H1 (cell line): Measurements from ENCODE around the gene SUB1. TPM values are rescaled to one million over a fixed set of nuclear protein-coding genes. Genes with fewer than 3 reads are reported as not detected.

Source experiments
- CTCF ChIA-PET: fragments of 300-600 bp; sonication (Branson Sonifier 250); formaldehyde crosslinking; loops from one replicate; lab custom pipeline; 2021; ENCODE audit not compliant: partially characterized antibody; lab: Charles Lee
- POLR2A ChIA-PET: fragments of 300-600 bp; sonication (Branson Sonifier 250); formaldehyde crosslinking; loops from one replicate; lab custom pipeline; 2021; ENCODE audit warnings: inconsistent platforms; ENCODE audit not compliant: partially characterized antibody; lab: Charles Lee
- DNase-seq, 2 experiments: peaks; one replicate each; pipeline versions ENCODE4 v3.0.0 to v3.0.0-alpha.2; 2010 to 2022; ENCODE audit warnings: low spot score in 2 of 2, low read depth in 1 of 2, mixed read lengths in 1 of 2
- FAIRE-seq: peaks from 2 replicates; lab custom pipeline; 2011; peaks lifted over from hg19 to GRCh38; lab: Jason Lieb, UNC
- H2AFZ ChIP-seq: 2 replicates; pipeline ENCODE4 v1.8.1; 2012; ENCODE audit warnings: low read length, inconsistent platforms
- H2AK5ac ChIP-seq: 2 replicates; pipeline ENCODE4 v1.6.1; 2013; ENCODE audit warnings: low read depth, low read length
- H2BK120ac ChIP-seq: replicated peaks from 2 replicates; pipeline ENCODE3; 2013; ENCODE audit warnings: low read depth, low read length, inconsistent platforms
- H2BK12ac ChIP-seq: 2 replicates; pipeline ENCODE4 v1.6.1; 2013; ENCODE audit warnings: low read depth, low read length
- H2BK15ac ChIP-seq: 2 replicates; pipeline ENCODE4 v1.6.1; 2013; ENCODE audit warnings: low read length
- H2BK20ac ChIP-seq: 2 replicates; pipeline ENCODE4 v1.6.1; 2013; ENCODE audit warnings: low read length
- H2BK5ac ChIP-seq: 2 replicates; pipeline ENCODE4 v1.6.1; 2013; ENCODE audit warnings: low read depth, low read length
- H3K14ac ChIP-seq: 2 replicates; pipeline ENCODE4 v1.6.1; 2013; ENCODE audit warnings: inconsistent platforms; ENCODE audit not compliant: insufficient read length
- H3K18ac ChIP-seq: 2 replicates; pipeline ENCODE4 v1.6.1; 2013; ENCODE audit warnings: low read length; ENCODE audit errors: extremely low read depth
- H3K23ac ChIP-seq: 2 replicates; pipeline ENCODE4 v1.6.1; 2013; ENCODE audit warnings: inconsistent platforms; ENCODE audit not compliant: insufficient read length
- H3K23me2 ChIP-seq: 2 replicates; pipeline ENCODE4 v1.6.1; 2013; ENCODE audit warnings: low read depth, low read length
- H3K27ac ChIP-seq: 2 replicates; pipeline ENCODE4 v1.6.1; 2011; ENCODE audit warnings: low read depth, low read length, inconsistent platforms
- H3K27me3 ChIP-seq, 4 experiments: replicated peaks in 1 of 4; 1 replicate in 1 of 4; 2 replicates in 3 of 4; pipeline versions ENCODE4 v1.6.1 to v1.8.1; 2011 to 2013; ENCODE audit warnings: low read length in 3 of 4, mild to moderate bottlenecking in 3 of 4, inconsistent platforms in 2 of 4, mixed read lengths in 2 of 4, moderate library complexity in 1 of 4; ENCODE audit not compliant: control insufficient read depth in 3 of 4, insufficient read depth in 3 of 4; ENCODE audit errors: extremely low read depth in 1 of 4
- H3K36me3 ChIP-seq, 4 experiments: 2 replicates each; pipeline versions ENCODE4 v1.6.1 to v1.8.1; 2011 to 2013; ENCODE audit warnings: mild to moderate bottlenecking in 4 of 4, low read length in 3 of 4, moderate library complexity in 2 of 4, control low read depth in 1 of 4, inconsistent platforms in 1 of 4; ENCODE audit not compliant: insufficient read depth in 4 of 4, control insufficient read depth in 2 of 4
- H3K4ac ChIP-seq: replicated peaks from 2 replicates; pipeline ENCODE3; 2013; ENCODE audit warnings: low read length, low read depth, mixed read lengths, inconsistent platforms; ENCODE audit not compliant: insufficient read length
- H3K4me1 ChIP-seq, 4 experiments: replicated peaks in 1 of 4; 1 replicate in 1 of 4; 2 replicates in 3 of 4; pipeline versions ENCODE4 v1.6.1 to v1.8.1; 2011 to 2013; ENCODE audit warnings: low read length in 3 of 4, inconsistent platforms in 2 of 4, mixed read lengths in 1 of 4; ENCODE audit not compliant: insufficient read depth in 4 of 4, control insufficient read depth in 3 of 4
- H3K4me2 ChIP-seq, 2 experiments: 2 replicates each; pipeline versions ENCODE4 v1.6.1 to v1.8.1; 2011 to 2013; ENCODE audit warnings: low read depth in 2 of 2, low read length in 2 of 2, control low read depth in 1 of 2, inconsistent platforms in 1 of 2, mild to moderate bottlenecking in 1 of 2; ENCODE audit not compliant: insufficient read depth in 1 of 2
- H3K4me3 ChIP-seq, 4 experiments: fragments of 200-600, 300-600 bp in 1 of 4; sonication (generic), shearing (Covaris generic), sonication (Bioruptor Twin) in 1 of 4; 2 replicates each; pipeline versions ENCODE4 v1.5.1 to v1.8.1; 2011 to 2016; ENCODE audit warnings: low read length in 4 of 4, low read depth in 3 of 4, control low read depth in 2 of 4, inconsistent platforms in 2 of 4, mild to moderate bottlenecking in 2 of 4, mixed read lengths in 1 of 4, moderate library complexity in 1 of 4; ENCODE audit not compliant: insufficient read depth in 2 of 4; ENCODE audit errors: extremely low read depth in 1 of 4
- H3K56ac ChIP-seq: replicated peaks from 2 replicates; pipeline ENCODE3; 2013; ENCODE audit warnings: low read depth, mild to moderate bottlenecking, mixed read lengths, low read length, inconsistent platforms; ENCODE audit not compliant: insufficient read length
- H3K79me1 ChIP-seq: 2 replicates; pipeline ENCODE4 v1.6.1; 2013; ENCODE audit warnings: low read depth, low read length, control low read depth
- H3K79me2 ChIP-seq, 2 experiments: 2 replicates each; pipeline versions ENCODE4 v1.6.1 to v1.8.1; 2012 to 2013; ENCODE audit warnings: low read length in 2 of 2, mild to moderate bottlenecking in 2 of 2, inconsistent platforms in 1 of 2; ENCODE audit not compliant: insufficient read depth in 2 of 2, control insufficient read depth in 1 of 2
- H3K9ac ChIP-seq, 4 experiments: replicated peaks in 1 of 4; 1 replicate in 1 of 4; 2 replicates in 3 of 4; pipeline versions ENCODE4 v1.6.1 to v1.8.1; 2011 to 2013; ENCODE audit warnings: low read depth in 3 of 4, low read length in 3 of 4, control low read depth in 2 of 4, mild to moderate bottlenecking in 2 of 4, moderate library complexity in 2 of 4, inconsistent platforms in 1 of 4; ENCODE audit errors: extremely low read depth in 1 of 4
- H3K9me3 ChIP-seq, 2 experiments: 2 replicates each; pipeline versions ENCODE4 v1.6.1 to v1.8.1; 2012 to 2013; ENCODE audit warnings: mild to moderate bottlenecking in 2 of 2, moderate library complexity in 2 of 2, control low read depth in 1 of 2, inconsistent platforms in 1 of 2, low read depth in 1 of 2, low read length in 1 of 2, mixed read lengths in 1 of 2; ENCODE audit not compliant: insufficient read depth in 2 of 2
- H4K20me1 ChIP-seq, 2 experiments: replicated peaks in 1 of 2; 2 replicates each; pipeline versions ENCODE3 to v1.8.1; 2011 to 2013; ENCODE audit warnings: inconsistent platforms in 2 of 2, low read length in 2 of 2, mild to moderate bottlenecking in 1 of 2; ENCODE audit not compliant: insufficient read depth in 2 of 2, control insufficient read depth in 1 of 2
- H4K5ac ChIP-seq: 2 replicates; pipeline ENCODE4 v1.6.1; 2013; ENCODE audit warnings: low read length, low read depth, mixed read lengths, inconsistent platforms; ENCODE audit not compliant: insufficient read length
- H4K8ac ChIP-seq: 2 replicates; pipeline ENCODE4 v1.8.0; 2013; ENCODE audit warnings: mild to moderate bottlenecking, moderate library complexity, low read length, inconsistent platforms; ENCODE audit not compliant: insufficient read depth; ENCODE audit errors: extremely low read depth
- H4K91ac ChIP-seq: replicated peaks from 2 replicates; pipeline ENCODE3; 2013; ENCODE audit warnings: low read length, mixed read lengths, inconsistent platforms; ENCODE audit not compliant: insufficient read length
- BACH1 ChIP-seq: IDR thresholded peaks from 2 replicates; pipeline ENCODE4 v1.6.1; 2012; ENCODE audit warnings: low read length, improper control_type of control experiment
- CEBPB ChIP-seq: IDR thresholded peaks from 2 replicates; pipeline ENCODE4 v1.6.1; 2012; ENCODE audit warnings: low read depth, low read length
- CHD2 ChIP-seq: IDR thresholded peaks from 2 replicates; pipeline ENCODE4 v1.6.1; 2012; ENCODE audit warnings: low read length, improper control_type of control experiment
- CTBP2 ChIP-seq: IDR thresholded peaks from 2 replicates; pipeline ENCODE4 v1.7.0; 2011; ENCODE audit warnings: borderline replicate concordance, mild to moderate bottlenecking, moderate library complexity, mixed read lengths, low read length; ENCODE audit not compliant: insufficient read depth, insufficient read length
- HDAC6 ChIP-seq: IDR thresholded peaks from one replicate; pipeline ENCODE4 v1.7.1; 2012; ENCODE audit warnings: low read depth, mild to moderate bottlenecking, inconsistent platforms, low read length, moderate library complexity
- JUN ChIP-seq: IDR thresholded peaks from 2 replicates; pipeline ENCODE4 v1.6.1; 2011; ENCODE audit warnings: low read depth, mild to moderate bottlenecking, improper control_type of control experiment, low read length
- KDM5A ChIP-seq: fragments of 200-600 bp; IDR thresholded peaks from 2 replicates; pipeline ENCODE4 v1.7.1; 2012; ENCODE audit warnings: mild to moderate bottlenecking, low read length, inconsistent platforms, mixed read lengths
- NANOG ChIP-seq: IDR thresholded peaks from 2 replicates; pipeline ENCODE4 v1.6.1; 2011; ENCODE audit warnings: low read length, low read depth, mild to moderate bottlenecking, inconsistent platforms; ENCODE audit not compliant: insufficient read depth, poor library complexity, severe bottlenecking
- TEAD4 ChIP-seq: IDR thresholded peaks from 2 replicates; pipeline ENCODE4 v1.6.1; 2012; ENCODE audit warnings: low read depth, low read length, inconsistent platforms, mixed read lengths
- WGBS, 2 experiments: shearing (Covaris generic) in 1 of 2; methylation state at CpG; one replicate each; pipeline versions ENCODE4 v1.1.6 to v1.1.7; 2013 to 2015; ENCODE audit warnings: low lambda C conversion rate in 2 of 2, mixed read lengths in 2 of 2, inconsistent platforms in 1 of 2, low coverage in 1 of 2, missing lambda C conversion rate in 1 of 2; ENCODE audit not compliant: insufficient replicate concordance in 2 of 2, insufficient coverage in 1 of 2, insufficient read length in 1 of 2; ENCODE audit errors: extremely low coverage in 1 of 2, missing lambda C conversion rate in 1 of 2; 5-methylcytosine and 5-hydroxymethylcytosine counted together
- polyA plus RNA-seq, 7 experiments: library from polyadenylated mRNA; depleted of rRNA in 3 of 7; stranded (reverse) in 5 of 7; unstranded in 2 of 7; fragments of >200 nt in 5 of 7; fragments of 200-250 nt in 2 of 7; gene quantifications; 1 replicate in 5 of 7; 2 replicates in 1 of 7; 4 replicates in 1 of 7; pipeline versions ENCODE4 v1.2.1 to v1.2.3, GENCODE V29; 2011 to 2013; ENCODE audit warnings: missing spikeins in 2 of 7, mixed read lengths in 2 of 7
- total RNA-seq: library from RNA; stranded (reverse); fragmentation: NEBNext Ultra II Directional; extraction: Animal tissue kit (Norgen Biotek cat#: 25700); gene quantifications from 2 replicates; pipeline ENCODE4 v1.2.1, GENCODE V29; 2021
- TF ChIP-seq, protein P1 (sequence below), 3 experiments: IDR thresholded peaks; 1 replicate in 2 of 3; 2 replicates in 1 of 3; pipeline versions ENCODE4 v1.5.1 to v1.6.1; 2011; ENCODE audit warnings: low read length in 3 of 3, mild to moderate bottlenecking in 3 of 3, inconsistent platforms in 2 of 3, low read depth in 1 of 3, moderate library complexity in 1 of 3; ENCODE audit not compliant: insufficient read depth in 1 of 3; ENCODE audit errors: control extremely low read depth in 1 of 3

SUB1 gene
- total and polyA plus RNA-seq, 2 of the 8 experiments (the other 6 are each of a cell fraction or from before 2014, with no cell fraction given): 83.9 to 325 TPM

GRCh38 chr5:32566319-32567111, 18.8 kb upstream of the SUB1 start:
- 93% methylated on average over 3 of the region's 3 CpGs; no CpG with 5 or more reads in 1 of the 2 experiments for WGBS, 2 experiments
- H3K79me1 ChIP-seq: no peaks in the 10 kb centered on the region
- no peak overlapping the region for H2BK15ac ChIP-seq
- no peaks in the 10 kb centered on the region for H3K36me3 ChIP-seq
- no peak overlapping the region for H3K4me2 ChIP-seq
- H2AFZ ChIP-seq: no peak overlapping the region
- ChIA-PET POLR2A (no interaction called here), CTCF (interaction anchor here (1.0 to 1.6 kb wide), 3 partner anchors 19 to 77 kb away, joined by 3 to 6 read pairs (median 4); partner anchors contain the start of gene SUB1)
- no peaks in the 10 kb centered on the region for H3K4me1 ChIP-seq
- H3K4me3 ChIP-seq: no peak overlapping the region
- no peak overlapping the region for H3K4ac ChIP-seq
- H2BK20ac ChIP-seq: no peak overlapping the region
- no peak overlapping the region for H4K8ac ChIP-seq
- H4K20me1 ChIP-seq: no peaks in the 10 kb centered on the region
- H3K79me2 ChIP-seq: no peaks in the 10 kb centered on the region
- H3K9me3 ChIP-seq: no peaks in the 10 kb centered on the region
- no peaks in the 10 kb centered on the region for H3K23me2 ChIP-seq
- H3K14ac ChIP-seq: no peak overlapping the region
- H3K27ac ChIP-seq: no peak overlapping the region
- H3K9ac ChIP-seq: no peak overlapping the region
- H2AK5ac ChIP-seq: no peak overlapping the region
- no peak for TF ChIP-seq NANOG
- TF ChIP-seq, protein P1, sequence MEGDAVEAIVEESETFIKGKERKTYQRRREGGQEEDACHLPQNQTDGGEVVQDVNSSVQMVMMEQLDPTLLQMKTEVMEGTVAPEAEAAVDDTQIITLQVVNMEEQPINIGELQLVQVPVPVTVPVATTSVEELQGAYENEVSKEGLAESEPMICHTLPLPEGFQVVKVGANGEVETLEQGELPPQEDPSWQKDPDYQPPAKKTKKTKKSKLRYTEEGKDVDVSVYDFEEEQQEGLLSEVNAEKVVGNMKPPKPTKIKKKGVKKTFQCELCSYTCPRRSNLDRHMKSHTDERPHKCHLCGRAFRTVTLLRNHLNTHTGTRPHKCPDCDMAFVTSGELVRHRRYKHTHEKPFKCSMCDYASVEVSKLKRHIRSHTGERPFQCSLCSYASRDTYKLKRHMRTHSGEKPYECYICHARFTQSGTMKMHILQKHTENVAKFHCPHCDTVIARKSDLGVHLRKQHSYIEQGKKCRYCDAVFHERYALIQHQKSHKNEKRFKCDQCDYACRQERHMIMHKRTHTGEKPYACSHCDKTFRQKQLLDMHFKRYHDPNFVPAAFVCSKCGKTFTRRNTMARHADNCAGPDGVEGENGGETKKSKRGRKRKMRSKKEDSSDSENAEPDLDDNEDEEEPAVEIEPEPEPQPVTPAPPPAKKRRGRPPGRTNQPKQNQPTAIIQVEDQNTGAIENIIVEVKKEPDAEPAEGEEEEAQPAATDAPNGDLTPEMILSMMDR (IDR thresholded peaks at IDR 0.05; ENCODE audit: control extremely low read depth in 1 of 3, insufficient read depth in 1 of 3, low read depth in 1 of 3, low read length in 3 of 3): no peak
- TF ChIP-seq TEAD4: no peak
- no peak for TF ChIP-seq KDM5A
- TF ChIP-seq BACH1: no peak
- TF ChIP-seq CHD2: no peak
- TF ChIP-seq CEBPB: no peak
- no peak for TF ChIP-seq JUN
- TF ChIP-seq HDAC6: no peak
- no peak for TF ChIP-seq CTBP2
- DNase-seq (no peak), FAIRE-seq (no peak)
- H2BK120ac ChIP-seq: no peak overlapping the region
- no peaks in the 10 kb centered on the region for H3K27me3 ChIP-seq
- H4K5ac ChIP-seq: no peak overlapping the region
- H3K18ac ChIP-seq: no peak overlapping the region
- H2BK5ac ChIP-seq: no peak overlapping the region
- H3K23ac ChIP-seq: no peak overlapping the region
- H3K56ac ChIP-seq: no peak overlapping the region
- H4K91ac ChIP-seq: no peak overlapping the region
- no peak overlapping the region for H2BK12ac ChIP-seq
